A549 (cell line): ENCODE results near the gene RNASE8. TPM values are rescaled to one million over a fixed set of nuclear protein-coding genes. Genes with fewer than 3 reads are reported as not detected.
A peak's percentile ranks its signal among the peaks of the same experiment; 100 is the strongest.
"Not testable (repeated sequence)": the region's sequence is repeated elsewhere in the genome, so short reads cannot be mapped to it uniquely, and the experiment has no call there.

Experiments
- ATAC-seq, 2 experiments: fragments of 200-7000 bp in 1 of 2; fragments of >200 bp in 1 of 2; cut with Nextera tagmentation in 1 of 2; cut with Tn5 transposase in 1 of 2; 3 replicates each; pipeline versions ENCODE4 v1.8.0 to v1.9.1; 2018 to 2020; ENCODE audit warnings: mild to moderate bottlenecking in 1 of 2, moderate library complexity in 1 of 2
- CTCF ChIA-PET: fragments of 300-600 bp; sonication (Branson Sonifier 250); formaldehyde crosslinking; extraction: SDS; loops from one replicate; lab custom pipeline; 2021; ENCODE audit warnings: antibody characterized with exemption, inconsistent platforms; lab: Yijun Ruan, JAX
- POLR2A ChIA-PET: fragments of 350-600 bp; formaldehyde crosslinking; extraction: SDS; loops from one replicate; lab custom pipeline; 2021; ENCODE audit warnings: antibody characterized with exemption, inconsistent platforms; lab: Yijun Ruan, JAX
- DNase-seq, 2 experiments: peaks; one replicate each; pipeline versions ENCODE4 v3.0.0 to v3.0.0-alpha.2; 2011 to 2016; ENCODE audit warnings: low read depth in 1 of 2, low spot score in 1 of 2
- FAIRE-seq: peaks from 2 replicates; lab custom pipeline; 2011; peaks lifted over from hg19 to GRCh38; lab: Jason Lieb, UNC
- H3K27ac ChIP-seq, 2 experiments: fragments of >200 bp; sonication (Bioruptor Twin); formaldehyde crosslinking; 3 replicates each; pipeline ENCODE4 v1.5.1; 2016 to 2017
- H3K4me1 ChIP-seq: fragments of >200 bp; sonication (Bioruptor Twin); formaldehyde crosslinking; 3 replicates; pipeline ENCODE4 v1.6.1; 2016
- H3K4me2 ChIP-seq: fragments of >200 bp; sonication (Bioruptor Twin); formaldehyde crosslinking; 3 replicates; pipeline ENCODE4 v1.6.1; 2016
- H3K4me3 ChIP-seq: fragments of >200 bp; sonication (Bioruptor Twin); formaldehyde crosslinking; 3 replicates; pipeline ENCODE4 v1.5.1; 2016
- H3K9me3 ChIP-seq: fragments of >200 bp; sonication (Bioruptor Twin); formaldehyde crosslinking; 3 replicates; pipeline ENCODE4 v1.6.1; 2016
- CHD2 ChIP-seq: fragments of 150-350 bp; IDR thresholded peaks from 2 replicates; pipeline ENCODE4 v1.6.1; 2014; ENCODE audit warnings: low read length; ENCODE audit not compliant: partially characterized antibody
- EP300 ChIP-seq, 2 experiments: fragments of >200 bp; sonication (Bioruptor Twin); formaldehyde crosslinking; IDR thresholded peaks; 2 replicates in 1 of 2; 3 replicates in 1 of 2; pipeline ENCODE4 v1.6.1; 2016 to 2017
- FOSB ChIP-seq: fragments of 250-450 bp; sonication (Bioruptor Pico); IDR thresholded peaks from 2 replicates; pipeline ENCODE4 v1.5.0; 2020; ENCODE audit warnings: mild to moderate bottlenecking, moderate library complexity
- FOXS1 ChIP-seq: fragments of 250-450 bp; sonication (Bioruptor Pico); IDR thresholded peaks from 2 replicates; pipeline ENCODE4 v1.5.0; 2020; ENCODE audit warnings: mild to moderate bottlenecking, moderate library complexity
- HEYL ChIP-seq: fragments of 250-450 bp; sonication (Bioruptor Pico); IDR thresholded peaks from 2 replicates; pipeline ENCODE4 v1.8.0; 2021; ENCODE audit warnings: mild to moderate bottlenecking, moderate library complexity
- JUNB ChIP-seq: fragments of >200 bp; sonication (Bioruptor Twin); formaldehyde crosslinking; IDR thresholded peaks from 2 replicates; pipeline ENCODE4 v1.6.1; 2016
- NFE2L2 ChIP-seq: fragments of 150-350 bp; conservative IDR thresholded peaks from 2 replicates; pipeline ENCODE4 v1.6.1; 2014; ENCODE audit warnings: low read length
- RFX5 ChIP-seq: fragments of 450-650 bp; IDR thresholded peaks from 2 replicates; pipeline ENCODE4 v1.7.1; 2014; ENCODE audit warnings: antibody characterized with exemption, mild to moderate bottlenecking, moderate library complexity
- RNF2 ChIP-seq: fragments of 200-600 bp; sonication (generic); IDR thresholded peaks from 2 replicates; pipeline ENCODE4 v1.6.1; 2016; ENCODE audit warnings: low read depth, mild to moderate bottlenecking, antibody characterized with exemption, moderate library complexity, borderline replicate concordance
- TFCP2L1 ChIP-seq: fragments of 250-450 bp; sonication (Bioruptor Pico); IDR thresholded peaks from 2 replicates; pipeline ENCODE4 v1.5.0; 2021; ENCODE audit warnings: mild to moderate bottlenecking
- ZC3H11A ChIP-seq: fragments of 450-650 bp; IDR thresholded peaks from 2 replicates; pipeline ENCODE4 v1.6.1; 2014; ENCODE audit warnings: antibody characterized with exemption, mild to moderate bottlenecking
- ZFP36 ChIP-seq: fragments of 450-650 bp; IDR thresholded peaks from 2 replicates; pipeline ENCODE4 v1.6.1; 2014; ENCODE audit warnings: borderline replicate concordance; ENCODE audit not compliant: partially characterized antibody
- ZNF302 ChIP-seq: fragments of 250-450 bp; sonication (Bioruptor Pico); IDR thresholded peaks from 2 replicates; pipeline ENCODE4 v1.9.0; 2021; ENCODE audit warnings: inconsistent platforms, mild to moderate bottlenecking, moderate library complexity
- ZSCAN20 ChIP-seq: fragments of 250-450 bp; sonication (Bioruptor Pico); IDR thresholded peaks from 2 replicates; pipeline ENCODE4 v1.8.0; 2022; ENCODE audit warnings: mild to moderate bottlenecking, moderate library complexity
- WGBS: methylation state at CpG from one replicate; pipeline ENCODE4 v1.1.6; 2017; ENCODE audit errors: missing lambda C conversion rate; 5-methylcytosine and 5-hydroxymethylcytosine counted together
- polyA plus RNA-seq, 4 experiments: library from polyadenylated mRNA; depleted of rRNA in 3 of 4; stranded (reverse); fragments of >200 nt; fragmentation: RNase III in 1 of 4; extraction: RNeasy Plus Mini Kit Qiagen cat#74134 plus additional on column Dnase treatment in 1 of 4; gene quantifications; 2 replicates in 3 of 4; 3 replicates in 1 of 4; pipeline ENCODE4 v1.2.3, GENCODE V29; 2011 to 2017
- TF ChIP-seq, protein P1 (sequence below): fragments of 150-350 bp; IDR thresholded peaks from 2 replicates; pipeline ENCODE4 v1.6.1; 2014; ENCODE audit warnings: low read depth, mild to moderate bottlenecking, low read length
- TF ChIP-seq, protein P2 (sequence below): fragments of 250-450 bp; sonication (Bioruptor Pico); IDR thresholded peaks from 2 replicates; pipeline ENCODE4 v1.5.0; 2020; ENCODE audit warnings: low read depth, mild to moderate bottlenecking, moderate library complexity

The RNASE8 gene
- polyA plus RNA-seq, 2 of the 4 experiments (the other 2 are of a cell fraction) = not detected

DNA sequence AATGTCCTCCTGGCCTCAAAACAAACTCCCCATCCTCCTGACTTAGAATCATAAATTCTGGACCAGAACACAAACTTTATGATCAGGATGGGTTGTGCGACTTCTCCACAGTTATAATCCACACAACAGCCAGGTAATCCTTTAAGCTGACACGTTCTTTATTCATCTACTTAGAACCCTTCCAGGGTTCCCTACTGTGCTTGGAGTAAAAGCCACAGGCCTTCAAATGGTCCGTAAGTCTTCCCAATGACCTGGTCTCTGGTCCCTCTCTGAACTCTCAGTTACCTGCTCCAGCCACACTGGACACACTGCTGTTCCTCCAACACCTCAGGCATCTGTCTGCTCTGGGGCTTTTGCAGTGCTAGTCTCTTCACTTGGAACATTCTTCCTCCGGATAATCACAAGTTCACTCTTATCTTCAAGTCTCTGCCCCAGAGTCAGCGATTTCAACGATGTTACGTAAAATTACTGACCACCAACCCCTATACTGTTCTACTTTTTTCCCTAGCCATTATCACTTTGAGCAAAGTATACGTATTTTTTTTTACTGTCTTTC is 17.2 kb upstream of the RNASE8 start:
- no peaks in the 10 kb centered on the region for H3K4me1 ChIP-seq
- ATAC-seq = peak in 1 of 2 experiments; percentile 17; a peak in 3 of 6 replicates
- CTCF ChIA-PET = interaction anchor here (0.6 to 7.3 kb wide), 49 partner anchors 8 to 1114 kb away, joined by 3 to 323 read pairs (median 5); partner anchors contain the start of genes ARHGEF40, NDRG2, RNASE8 and TPPP2

DNA sequence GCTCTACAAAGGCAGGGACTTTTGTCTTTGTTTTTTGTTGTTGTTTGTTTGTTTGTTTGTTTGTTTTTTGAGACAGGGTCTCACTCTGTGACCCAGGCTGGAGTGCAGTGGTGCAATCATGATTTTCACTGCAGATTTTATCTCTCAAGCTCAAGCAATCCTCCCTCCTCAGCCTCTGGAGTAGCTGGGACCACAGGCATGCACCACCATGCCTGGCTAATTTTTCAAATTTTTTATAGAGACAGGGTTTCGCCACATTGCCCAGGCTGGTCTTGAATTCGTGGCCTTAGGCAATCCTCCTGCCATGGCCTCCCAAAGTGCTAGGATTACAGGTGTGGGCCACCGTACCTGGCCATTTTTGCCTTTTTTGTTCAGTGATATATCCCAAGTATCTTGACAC is 16.7 kb upstream of the RNASE8 start:
- CTCF ChIA-PET = interaction anchor here (0.8 to 7.3 kb wide), 31 partner anchors 8 to 349 kb away, joined by 3 to 323 read pairs (median 8); partner anchors contain the start of genes NDRG2, RNASE8 and TPPP2
- H3K27ac ChIP-seq, H3K4me1 ChIP-seq, H3K4me3 ChIP-seq, H3K4me2 ChIP-seq, ATAC-seq, H3K9me3 ChIP-seq, DNase-seq, FAIRE-seq, POLR2A ChIA-PET: not testable (repeated sequence)
- WGBS = 58% methylated on average over 3 of the region's 3 CpGs

More for the DNA sequence above, 17.2 kb upstream of the RNASE8 start:
- DNase-seq = no peak
- WGBS = 55% methylated on average over 8 of the region's 8 CpGs
- TF ChIP-seq RFX5 = no peak
- TF ChIP-seq HEYL (CRISPR knock-in tag) = no peak
- no peak for TF ChIP-seq CHD2
- TF ChIP-seq NFE2L2 = no peak
- no peak for TF ChIP-seq FOXS1
- TF ChIP-seq, protein P1, sequence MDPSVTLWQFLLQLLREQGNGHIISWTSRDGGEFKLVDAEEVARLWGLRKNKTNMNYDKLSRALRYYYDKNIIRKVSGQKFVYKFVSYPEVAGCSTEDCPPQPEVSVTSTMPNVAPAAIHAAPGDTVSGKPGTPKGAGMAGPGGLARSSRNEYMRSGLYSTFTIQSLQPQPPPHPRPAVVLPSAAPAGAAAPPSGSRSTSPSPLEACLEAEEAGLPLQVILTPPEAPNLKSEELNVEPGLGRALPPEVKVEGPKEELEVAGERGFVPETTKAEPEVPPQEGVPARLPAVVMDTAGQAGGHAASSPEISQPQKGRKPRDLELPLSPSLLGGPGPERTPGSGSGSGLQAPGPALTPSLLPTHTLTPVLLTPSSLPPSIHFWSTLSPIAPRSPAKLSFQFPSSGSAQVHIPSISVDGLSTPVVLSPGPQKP = no peak
- TF ChIP-seq ZFP36 = no peak
- no peak for TF ChIP-seq ZSCAN20 (CRISPR knock-in tag)
- no peak overlapping the region for H3K4me3 ChIP-seq
- POLR2A ChIA-PET = interaction anchor here (1.4 kb wide), 1 partner anchor 26 kb away, joined by 5 read pairs; no protein-coding TSS in a partner anchor
- no peak for FAIRE-seq
- H3K27ac ChIP-seq = no peak overlapping the region
- H3K9me3 ChIP-seq = no peaks in the 10 kb centered on the region
- H3K4me2 ChIP-seq = no peak overlapping the region

DNA sequence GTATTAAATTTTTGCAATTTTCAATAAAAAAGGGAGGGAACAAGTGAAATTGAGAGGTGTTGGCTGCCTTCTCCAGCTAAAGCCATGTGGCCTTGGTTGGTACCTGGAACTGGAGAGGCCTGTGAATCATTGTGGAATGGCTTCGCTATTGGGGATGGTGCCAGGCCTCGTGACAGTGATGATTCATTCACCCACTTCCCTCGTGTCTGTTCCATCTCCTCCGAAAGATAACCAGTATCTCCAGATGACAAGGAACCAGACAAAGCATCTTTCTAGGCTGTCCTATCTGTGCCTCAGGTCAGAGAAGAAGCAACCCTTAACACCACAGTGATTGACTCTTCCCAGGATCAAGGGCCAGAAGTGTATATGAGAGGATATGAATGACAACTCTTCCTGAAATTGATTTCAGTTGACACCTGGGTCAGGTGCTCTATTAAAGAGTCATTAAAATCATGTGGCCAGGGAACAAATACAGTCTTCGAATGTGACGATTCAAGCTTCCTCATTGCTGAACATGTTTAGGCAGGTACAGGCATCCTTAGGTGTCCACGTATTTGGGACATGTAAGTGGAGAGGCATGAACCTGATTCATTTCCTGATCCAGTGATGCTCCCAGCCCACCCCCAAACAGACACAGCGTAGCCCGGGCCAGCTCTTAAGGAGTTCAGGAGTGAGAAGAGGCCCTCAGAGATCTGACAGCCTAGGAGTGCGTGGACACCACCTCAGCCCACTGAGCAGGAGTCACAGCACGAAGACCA is 15.8 kb upstream of the RNASE8 start, which contains the start of gene RNASE7:
RNASE7 (plus strand) TSS at position 687 of the 758 bp plus-strand sequence. CDS start 631 bp downstream, outside the sequence.
- WGBS = 63% methylated on average over 11 of the region's 11 CpGs
- DNase-seq = no peak
- Histone ChIP-seq H3K4me3 (no peak within 1 kb of the TSS), H3K4me1 (no peaks in the 10 kb centered on the region), H3K9me3 (no peaks in the 10 kb centered on the region), H3K27ac (no peak within 1 kb of the TSS), H3K4me2 (no peak within 1 kb of the TSS)
- FAIRE-seq = no peak
- ChIA-PET CTCF (interaction anchor here (0.8 to 7.3 kb wide), 7 partner anchors 8 to 346 kb away, joined by 3 to 323 read pairs (median 24); partner anchors contain the start of gene NDRG2), POLR2A (no interaction called here)
- ATAC-seq = no peak
- TF ChIP-seq, protein P2, sequence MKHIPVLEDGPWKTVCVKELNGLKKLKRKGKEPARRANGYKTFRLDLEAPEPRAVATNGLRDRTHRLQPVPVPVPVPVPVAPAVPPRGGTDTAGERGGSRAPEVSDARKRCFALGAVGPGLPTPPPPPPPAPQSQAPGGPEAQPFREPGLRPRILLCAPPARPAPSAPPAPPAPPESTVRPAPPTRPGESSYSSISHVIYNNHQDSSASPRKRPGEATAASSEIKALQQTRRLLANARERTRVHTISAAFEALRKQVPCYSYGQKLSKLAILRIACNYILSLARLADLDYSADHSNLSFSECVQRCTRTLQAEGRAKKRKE (CRISPR knock-in tag) = no peak
- TF ChIP-seq FOXS1 = no peak
- no peak for TF ChIP-seq JUNB
- TF ChIP-seq RNF2 = no peak
- TF ChIP-seq ZNF302 (CRISPR knock-in tag) = no peak
- no peak for TF ChIP-seq EP300 (IDR thresholded peaks at IDR 0.05)
- TF ChIP-seq NFE2L2 = no peak
- TF ChIP-seq TFCP2L1 (CRISPR knock-in tag) = no peak
- no peak for TF ChIP-seq FOSB
- no peak for TF ChIP-seq ZC3H11A
- TF ChIP-seq RFX5 = no peak
- no peak for TF ChIP-seq HEYL (CRISPR knock-in tag)
- TF ChIP-seq, protein P1 = no peak
